Activated T-cell treated with anti-CD3 and anti-CD28 coated beads, Interleukin-2, amount 50 U/mL, for 4 hours (primary cell): ENCODE results near the gene SMOC2. TPM values are rescaled to one million over a fixed set of nuclear protein-coding genes. Genes with fewer than 3 reads are reported as not detected.

Source experiments
- ATAC-seq, 2 donors: fragments of 200-7000 bp; cut with Tn5 transposase; one replicate each; pipeline ENCODE4 v1.10.0; 2021
- DNase-seq: peaks from one replicate; pipeline ENCODE4 v3.0.0-alpha.2; 2020
- H3K27me3 Mint-ChIP-seq: one replicate; pipeline ENCODE4 v1.8.0; 2021; ENCODE audit warnings: low read depth, mixed read lengths
- H3K36me3 Mint-ChIP-seq: one replicate; pipeline ENCODE4 v1.8.0; 2022; ENCODE audit warnings: mixed read lengths; ENCODE audit not compliant: insufficient read depth
- H3K4me1 Mint-ChIP-seq: one replicate; pipeline ENCODE4 v1.8.0; 2021; ENCODE audit warnings: low read depth, mixed read lengths
- H3K4me3 Mint-ChIP-seq: one replicate; pipeline ENCODE4 v1.8.0; 2021; ENCODE audit warnings: mild to moderate bottlenecking, moderate library complexity, mixed read lengths
- H3K9me3 Mint-ChIP-seq: one replicate; pipeline ENCODE4 v1.8.0; 2021; ENCODE audit warnings: mixed read lengths
- total RNA-seq, 3 donors: library from RNA; stranded (reverse); gene quantifications; one replicate each; pipeline ENCODE4 v1.2.1, GENCODE V29; 2021

SMOC2 gene
- total RNA-seq, 3 donors from 2014 or later: 0.08 to 0.11 (median 0.10) TPM

DNA sequence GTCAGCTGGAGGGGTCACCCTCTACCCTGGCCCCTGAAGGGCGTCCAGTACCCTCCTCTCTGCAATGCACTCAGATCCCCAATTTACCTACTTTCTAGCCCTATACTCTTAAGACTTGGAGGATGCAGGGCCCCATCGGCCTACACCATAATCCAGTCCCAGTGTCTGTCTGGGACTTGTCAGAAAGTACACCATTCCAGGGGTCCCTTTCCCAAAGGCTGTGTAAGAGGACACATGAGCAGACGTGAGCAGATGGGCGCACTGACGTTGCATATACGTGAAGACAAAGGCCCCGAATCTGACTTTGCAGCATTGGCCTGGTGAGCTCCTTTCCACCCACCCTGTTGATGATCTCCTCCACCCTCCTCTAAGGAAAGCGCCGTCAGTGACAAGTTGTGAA, 20.9 kb upstream of the SMOC2 start:
- Mint-ChIP-seq H3K4me1 (no peaks in the 10 kb centered on the region), H3K4me3 (no peak overlapping the region), H3K9me3 (no peaks in the 10 kb centered on the region), H3K27me3 (peaks cover 2% of the 10 kb centered on the region), H3K36me3 (no peaks in the 10 kb centered on the region)
- DNase-seq (no peak), ATAC-seq (no peak)

DNA sequence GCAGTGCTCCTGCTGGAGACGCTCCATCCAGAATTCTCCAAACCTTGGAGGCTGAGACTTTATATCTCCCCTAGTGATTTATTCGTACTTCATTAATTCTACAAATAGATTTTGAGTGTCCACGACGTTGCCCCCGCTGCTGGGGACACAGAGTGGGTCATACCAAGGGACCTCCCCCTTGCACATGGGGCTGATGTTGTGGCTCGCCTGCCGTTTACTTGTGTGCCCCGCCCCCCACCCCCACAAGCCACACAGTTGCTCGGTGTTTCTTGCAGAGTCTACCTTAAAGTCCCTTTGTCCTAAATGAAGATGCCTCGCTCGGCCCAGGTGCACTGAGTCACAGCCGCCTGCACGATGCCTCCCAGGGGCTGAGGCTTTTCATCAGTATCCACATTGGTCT, 20.3 kb upstream of the SMOC2 start:
- no peaks in the 10 kb centered on the region for H3K4me1 Mint-ChIP-seq
- no peaks in the 10 kb centered on the region for H3K9me3 Mint-ChIP-seq
- ATAC-seq (no peak), DNase-seq (no peak)
- H3K27me3 Mint-ChIP-seq: peaks cover 2% of the 10 kb centered on the region
- H3K4me3 Mint-ChIP-seq: no peak overlapping the region
- H3K36me3 Mint-ChIP-seq: no peaks in the 10 kb centered on the region

DNA sequence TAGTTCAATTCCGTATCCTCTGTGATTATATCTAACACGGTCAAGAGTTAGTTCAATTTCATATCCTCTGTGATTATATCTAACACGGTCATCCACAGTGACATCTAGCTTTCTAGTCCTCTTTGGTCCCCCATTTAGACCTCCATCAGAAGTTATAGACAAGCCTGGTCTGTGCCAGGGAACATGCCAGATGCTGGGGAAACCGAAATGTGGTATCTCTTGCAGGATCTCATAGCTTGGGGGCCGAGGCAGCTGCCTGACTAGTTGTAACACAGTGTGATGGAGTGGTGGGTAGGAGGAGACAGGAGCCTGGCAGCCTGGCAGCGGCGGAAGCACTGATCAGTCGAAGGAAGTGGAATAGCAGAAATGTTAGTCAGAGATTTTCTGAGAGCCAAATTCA, 13.8 kb upstream of the SMOC2 start:
- no peak overlapping the region for H3K4me3 Mint-ChIP-seq
- ATAC-seq: no peak
- no peaks in the 10 kb centered on the region for H3K9me3 Mint-ChIP-seq
- no peaks in the 10 kb centered on the region for H3K36me3 Mint-ChIP-seq
- peaks cover 4% of the 10 kb centered on the region for H3K27me3 Mint-ChIP-seq
- no peaks in the 10 kb centered on the region for H3K4me1 Mint-ChIP-seq
- DNase-seq: no peak

DNA sequence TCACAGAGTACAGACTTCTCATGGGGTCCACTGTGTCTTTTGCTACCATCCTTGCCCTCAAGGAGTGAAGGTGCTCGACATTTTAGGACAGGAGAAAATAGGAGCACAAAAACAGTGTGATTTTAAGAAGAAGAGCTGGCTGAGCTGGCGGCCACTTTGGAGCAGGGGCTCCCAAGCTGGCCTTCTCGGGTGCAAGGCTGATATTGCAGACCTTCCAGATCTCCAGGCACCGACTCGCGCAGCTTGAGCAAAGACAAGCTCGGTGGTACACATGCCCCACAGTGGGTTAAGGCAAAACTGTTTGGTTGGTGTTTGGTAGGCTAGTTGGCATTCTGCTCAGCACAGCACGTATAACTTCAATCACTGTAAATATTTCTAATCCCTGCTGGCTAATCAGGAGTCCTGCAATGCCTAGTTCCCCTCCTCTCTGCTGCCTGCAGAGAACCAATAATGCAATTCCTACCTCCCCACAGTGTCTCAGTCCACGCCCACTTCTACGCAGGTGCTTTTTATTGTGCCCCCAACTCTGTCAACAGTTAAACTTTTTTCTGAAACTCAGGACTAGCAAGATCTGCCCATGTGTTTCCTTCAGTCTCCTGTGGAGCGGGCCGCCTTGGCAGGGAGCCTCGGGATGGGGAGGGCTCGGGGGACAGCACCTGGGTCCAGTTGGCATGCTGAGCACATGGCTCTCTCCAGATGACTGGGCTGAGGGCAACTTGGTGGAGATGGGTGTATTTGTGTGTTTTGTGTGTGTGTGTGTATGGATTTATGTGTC, 12.7 kb upstream of the SMOC2 start:
- no peak overlapping the region for H3K4me3 Mint-ChIP-seq
- no peak for ATAC-seq

DNA sequence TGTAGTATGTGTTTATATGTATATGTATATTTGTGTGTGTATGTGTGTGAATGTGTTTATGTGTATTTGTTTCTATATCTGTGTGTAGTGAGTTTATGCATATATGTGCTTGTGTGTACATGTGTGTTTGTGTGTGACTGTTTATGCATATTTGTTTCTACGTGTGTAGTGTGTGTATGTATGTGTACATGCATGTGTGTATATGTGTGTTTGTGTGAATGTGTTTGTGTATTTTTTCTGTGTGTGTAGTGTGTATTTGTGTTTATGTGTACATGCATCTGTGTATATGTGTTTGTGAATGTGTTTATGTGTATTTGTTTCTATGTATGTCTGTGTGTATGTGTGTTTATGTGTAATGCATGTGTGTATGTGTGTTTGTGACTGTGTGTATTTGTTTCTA, 12.1 kb upstream of the SMOC2 start:
- ATAC-seq: no peak
- Mint-ChIP-seq H3K27me3 (peaks cover 14% of the 10 kb centered on the region), H3K4me3 (no peak overlapping the region), H3K4me1 (no peaks in the 10 kb centered on the region), H3K36me3 (no peaks in the 10 kb centered on the region), H3K9me3 (no peaks in the 10 kb centered on the region)
- no peak for DNase-seq

More for the DNA sequence above, 12.7 kb upstream of the SMOC2 start:
- no peaks in the 10 kb centered on the region for H3K4me1 Mint-ChIP-seq
- no peaks in the 10 kb centered on the region for H3K36me3 Mint-ChIP-seq
- peaks cover 12% of the 10 kb centered on the region for H3K27me3 Mint-ChIP-seq
- no peaks in the 10 kb centered on the region for H3K9me3 Mint-ChIP-seq
- no peak for DNase-seq

DNA sequence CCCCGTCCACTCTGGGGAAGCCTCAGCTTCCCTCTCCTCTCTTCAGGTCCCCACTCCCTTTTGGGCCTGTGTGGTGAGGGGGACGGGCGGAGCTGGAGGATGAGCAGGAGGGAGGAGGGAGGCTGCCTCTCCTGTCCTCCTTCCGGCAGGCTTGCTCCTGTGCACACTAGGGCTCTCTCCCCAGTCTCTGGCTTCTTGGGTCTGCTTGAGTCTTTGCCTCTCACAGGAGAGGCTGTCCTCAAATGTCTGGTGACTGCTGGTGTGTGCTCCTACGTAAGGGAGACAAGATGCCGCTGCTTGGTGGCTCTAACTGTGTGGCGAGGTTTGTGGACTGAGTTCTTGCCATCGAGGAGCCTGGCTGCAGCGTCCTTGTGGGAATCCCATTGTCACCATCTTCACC, 8.8 kb upstream of the SMOC2 start:
- no peak for DNase-seq
- H3K4me1 Mint-ChIP-seq: no peaks in the 10 kb centered on the region
- H3K9me3 Mint-ChIP-seq: no peaks in the 10 kb centered on the region
- no peak overlapping the region for H3K4me3 Mint-ChIP-seq
- H3K36me3 Mint-ChIP-seq: no peaks in the 10 kb centered on the region
- ATAC-seq: no peak
- H3K27me3 Mint-ChIP-seq: peaks cover 24% of the 10 kb centered on the region

DNA sequence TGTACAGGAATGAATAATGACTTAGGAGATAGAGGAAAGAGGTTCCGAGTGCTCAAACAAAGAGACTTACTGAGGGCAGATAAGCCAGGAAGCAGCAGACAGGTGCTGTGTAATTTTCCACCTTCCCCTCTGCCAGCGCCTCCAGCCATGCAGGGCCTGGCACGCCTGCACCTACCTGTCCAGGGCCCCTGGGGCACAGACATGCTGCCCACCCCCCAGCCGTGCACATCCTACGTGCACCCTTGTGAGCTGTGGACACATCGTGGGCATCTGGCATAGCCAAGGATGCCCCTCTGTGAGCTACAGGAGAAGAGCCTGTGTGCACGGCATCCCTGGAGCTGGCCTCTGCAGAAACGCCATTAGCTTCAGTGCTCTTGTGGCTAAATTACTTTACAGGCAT, 7.1 kb upstream of the SMOC2 start:
- ATAC-seq (no peak), DNase-seq (no peak)
- H3K36me3 Mint-ChIP-seq: no peaks in the 10 kb centered on the region
- H3K4me3 Mint-ChIP-seq: no peak overlapping the region
- H3K27me3 Mint-ChIP-seq: peaks cover 24% of the 10 kb centered on the region
- H3K9me3 Mint-ChIP-seq: no peaks in the 10 kb centered on the region
- H3K4me1 Mint-ChIP-seq: no peaks in the 10 kb centered on the region

DNA sequence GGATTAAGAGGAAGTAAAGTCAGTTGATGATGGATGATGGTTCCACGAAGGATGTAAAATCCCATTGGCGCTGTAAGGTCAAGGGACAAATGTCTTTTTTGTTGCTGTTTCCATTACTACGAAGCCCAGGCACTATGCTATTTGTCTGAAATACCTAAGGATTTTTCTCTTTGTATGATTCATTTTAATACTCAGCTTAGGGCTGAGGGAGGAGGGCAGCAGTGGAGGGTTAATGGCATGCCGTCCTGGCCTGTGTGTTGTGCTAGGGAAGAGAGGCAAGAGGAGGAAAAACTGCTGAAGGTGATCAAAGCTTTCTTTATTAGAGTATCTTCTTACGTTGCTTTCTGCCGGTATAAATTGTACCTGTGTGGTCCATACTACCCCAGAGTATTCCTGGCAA, 6.5 kb upstream of the SMOC2 start:
- Mint-ChIP-seq H3K4me3 (no peak overlapping the region), H3K4me1 (no peaks in the 10 kb centered on the region), H3K36me3 (no peaks in the 10 kb centered on the region), H3K27me3 (peaks cover 26% of the 10 kb centered on the region), H3K9me3 (no peaks in the 10 kb centered on the region)
- no peak for ATAC-seq
- DNase-seq: no peak

DNA sequence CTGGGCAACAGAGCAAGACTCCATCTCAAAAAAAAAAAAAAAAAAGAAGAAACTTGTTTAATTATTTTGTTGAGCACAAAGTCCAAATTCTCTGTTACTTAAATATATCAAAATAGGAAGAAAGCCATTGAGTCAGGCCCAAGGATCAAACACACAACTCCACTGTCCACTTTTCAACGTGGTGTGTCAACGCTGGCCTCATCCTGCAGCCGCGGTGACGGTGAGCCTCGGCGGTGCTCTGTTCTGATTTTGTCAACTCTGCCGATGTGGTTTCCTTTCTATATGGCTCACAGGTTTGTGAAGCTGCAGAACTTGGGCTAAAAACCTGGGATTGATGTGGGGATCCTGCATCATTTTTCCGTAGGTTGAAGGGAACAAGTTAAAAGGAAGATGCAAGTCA, 3.2 kb upstream of the SMOC2 start:
- no peak for DNase-seq
- Mint-ChIP-seq H3K27me3 (peaks cover 36% of the 10 kb centered on the region), H3K36me3 (no peaks in the 10 kb centered on the region), H3K4me1 (no peaks in the 10 kb centered on the region), H3K9me3 (no peaks in the 10 kb centered on the region), H3K4me3 (no peak overlapping the region)
- no peak for ATAC-seq

DNA sequence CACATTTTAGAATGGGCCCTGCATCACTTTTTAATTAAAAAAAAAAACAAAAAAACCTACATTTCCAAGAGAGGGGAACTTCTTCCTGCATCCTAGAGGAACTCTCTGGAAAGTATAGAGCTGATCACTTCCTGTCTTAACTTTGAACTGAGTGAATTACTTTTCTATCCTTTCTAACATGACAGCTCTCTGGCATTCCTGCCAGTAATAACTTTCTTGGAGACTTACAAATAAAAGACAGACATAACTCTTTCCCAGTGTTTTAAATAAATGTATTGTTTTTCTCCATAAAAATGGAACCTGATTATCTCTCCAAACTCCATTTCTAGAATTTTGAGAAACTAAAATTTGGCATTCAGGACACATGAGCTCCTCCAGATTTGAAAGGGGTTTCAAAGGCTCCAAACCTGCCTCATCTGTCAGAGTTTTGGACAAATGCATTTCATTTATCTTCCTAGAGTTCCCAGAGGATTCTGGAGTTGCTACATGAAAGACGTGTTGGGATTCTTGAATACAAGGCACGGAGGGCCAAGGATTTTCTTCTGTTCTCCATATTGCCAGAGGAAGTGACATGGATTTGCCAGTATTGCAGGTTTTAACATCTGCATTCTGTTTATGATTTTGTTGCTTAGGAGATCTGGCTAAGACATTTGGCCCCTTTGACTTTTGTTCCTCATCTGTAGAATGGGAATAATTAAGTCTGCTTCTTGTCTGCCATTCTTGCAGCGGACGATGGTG, 2.0 kb upstream of the SMOC2 start:
- DNase-seq (no peak), ATAC-seq (no peak)
- Mint-ChIP-seq H3K36me3 (no peaks in the 10 kb centered on the region), H3K4me3 (no peak overlapping the region), H3K9me3 (no peaks in the 10 kb centered on the region), H3K4me1 (no peaks in the 10 kb centered on the region), H3K27me3 (peaks cover 41% of the 10 kb centered on the region)

DNA sequence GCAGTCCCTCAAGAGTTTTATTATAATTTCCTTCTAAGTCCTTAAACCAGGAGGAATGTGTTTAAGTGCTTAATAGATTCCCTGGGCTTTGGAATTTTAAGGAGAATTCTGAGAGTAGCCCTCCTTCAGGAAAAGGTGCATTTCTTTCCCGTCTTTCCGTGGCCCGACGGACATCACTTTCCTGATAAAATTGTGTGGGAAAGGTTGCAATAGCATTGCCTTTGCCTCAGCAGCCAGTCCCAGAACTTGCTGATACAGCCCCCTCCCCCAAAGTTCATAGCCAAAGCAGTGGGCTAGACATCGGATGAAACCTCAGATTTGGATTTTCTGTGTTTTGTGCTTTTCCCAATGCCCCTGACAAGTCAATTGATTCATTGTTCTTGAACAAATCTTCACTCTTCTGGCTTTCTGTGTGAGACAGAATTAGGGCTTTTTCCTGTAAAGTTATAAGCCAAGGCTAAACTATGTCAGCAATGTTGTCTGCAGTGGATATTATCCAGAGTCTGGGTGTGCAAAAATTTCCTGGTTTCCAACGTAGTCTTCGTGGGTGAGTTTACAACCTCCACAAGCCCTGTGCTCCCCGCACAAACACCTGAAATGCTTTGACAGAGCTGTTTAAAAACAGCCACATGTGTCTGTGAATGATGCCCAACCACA, 1.1 kb upstream of the SMOC2 start:
- DNase-seq (no peak), ATAC-seq (no peak)
- Mint-ChIP-seq H3K4me3 (no peak overlapping the region), H3K9me3 (no peaks in the 10 kb centered on the region), H3K27me3 (peaks cover 41% of the 10 kb centered on the region), H3K4me1 (no peaks in the 10 kb centered on the region), H3K36me3 (no peaks in the 10 kb centered on the region)

DNA sequence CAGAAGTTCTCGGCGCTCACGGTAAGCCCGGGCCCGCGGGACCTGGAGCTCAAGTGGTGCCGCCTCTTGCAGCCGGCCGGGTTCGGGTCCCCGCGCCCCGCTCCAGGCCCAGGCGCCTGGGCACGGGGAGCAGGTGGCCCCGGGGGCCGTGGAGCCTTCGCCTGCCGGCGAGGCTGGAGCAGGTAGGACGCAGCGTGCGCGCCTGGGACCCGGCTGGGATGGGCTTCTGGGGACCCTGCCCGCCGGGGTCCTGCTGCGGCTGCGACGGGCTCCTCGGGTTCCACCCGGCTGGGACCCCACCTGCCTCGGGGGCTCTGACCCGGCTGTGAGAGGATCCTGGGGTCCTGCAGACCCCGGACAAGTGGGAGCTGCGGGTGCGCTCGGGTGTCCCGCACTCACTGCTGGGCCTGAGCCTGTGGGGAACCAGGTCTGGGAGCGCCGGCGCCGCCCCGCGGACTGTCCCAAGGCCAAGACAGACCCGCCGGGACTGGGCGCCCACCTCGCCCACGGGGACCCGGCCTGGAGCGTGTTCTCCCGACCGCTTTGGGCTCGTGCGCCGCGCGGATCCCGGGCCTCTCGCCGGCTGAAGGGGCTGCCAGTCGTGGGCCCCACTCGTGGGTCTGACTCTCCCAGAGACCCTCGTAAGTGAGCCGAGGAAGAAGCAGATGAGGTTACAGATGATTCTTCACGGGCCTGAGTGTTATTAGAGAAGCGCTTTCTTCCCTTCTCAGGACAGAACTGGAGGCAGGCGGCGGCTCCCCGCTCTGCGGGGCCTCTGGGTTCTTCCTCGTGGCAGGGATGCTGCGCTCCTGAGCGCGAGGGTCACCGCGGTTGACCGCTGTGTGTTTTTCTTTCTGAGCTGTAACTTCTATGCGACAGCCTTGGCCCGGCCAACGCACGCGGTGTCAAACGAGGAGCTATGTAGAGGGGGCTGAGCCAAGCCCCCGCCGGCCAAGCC, 729 bp downstream of the SMOC2 start:
- DNase-seq: no peak
- no peaks in the 10 kb centered on the region for H3K36me3 Mint-ChIP-seq
- peaks cover 44% of the 10 kb centered on the region for H3K27me3 Mint-ChIP-seq
- no peaks in the 10 kb centered on the region for H3K4me1 Mint-ChIP-seq
- no peak for ATAC-seq
- H3K4me3 Mint-ChIP-seq: no peak overlapping the region
- no peaks in the 10 kb centered on the region for H3K9me3 Mint-ChIP-seq

DNA sequence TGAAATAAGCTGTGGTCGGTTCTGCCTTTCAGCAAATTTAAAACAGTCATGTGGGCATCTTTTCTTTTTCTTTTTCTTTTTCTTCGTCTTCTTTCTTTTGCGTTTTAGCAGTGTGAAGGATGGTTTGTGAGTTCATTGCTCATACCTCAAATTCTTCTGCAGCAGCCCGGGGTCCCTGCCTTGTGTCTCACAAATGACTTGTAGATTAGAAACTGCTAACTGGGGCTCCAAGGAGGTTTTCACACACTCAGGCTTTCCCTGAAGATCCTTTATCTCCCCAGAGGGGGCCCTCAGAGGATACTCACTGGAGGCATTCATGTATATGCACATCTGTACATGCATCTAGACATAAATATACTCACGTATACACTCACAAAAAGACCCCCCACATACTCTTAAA, 1.7 kb downstream of the SMOC2 start:
- Mint-ChIP-seq H3K4me1 (no peaks in the 10 kb centered on the region), H3K36me3 (no peaks in the 10 kb centered on the region), H3K9me3 (no peaks in the 10 kb centered on the region), H3K4me3 (no peak overlapping the region), H3K27me3 (peaks cover 45% of the 10 kb centered on the region)
- ATAC-seq (no peak), DNase-seq (no peak)

DNA sequence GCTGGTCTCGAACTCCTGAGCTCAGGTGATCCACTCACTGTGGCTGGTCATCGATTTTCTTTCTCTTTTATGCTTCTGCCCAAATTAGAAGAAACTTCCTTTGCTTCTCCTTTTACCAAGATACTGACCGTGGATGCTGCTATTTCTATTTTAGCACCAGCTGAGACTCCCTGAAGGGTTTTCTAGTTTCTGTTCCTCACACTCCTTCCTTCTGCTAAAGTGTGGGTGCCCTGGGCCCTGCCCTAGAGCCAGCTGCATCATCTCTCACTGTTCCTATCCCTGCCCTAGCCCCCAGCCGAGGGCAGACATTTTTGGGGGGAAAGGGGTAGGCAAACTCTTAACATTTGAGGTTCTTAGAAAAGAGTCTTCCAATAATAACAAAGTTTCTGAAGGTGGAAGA, 6.3 kb downstream of the SMOC2 start:
- no peaks in the 10 kb centered on the region for H3K36me3 Mint-ChIP-seq
- H3K4me3 Mint-ChIP-seq: no peak overlapping the region
- no peak for ATAC-seq
- H3K4me1 Mint-ChIP-seq: no peaks in the 10 kb centered on the region
- H3K9me3 Mint-ChIP-seq: no peaks in the 10 kb centered on the region
- no peak for DNase-seq
- H3K27me3 Mint-ChIP-seq: peaks cover 37% of the 10 kb centered on the region
